GM13977 (cell line): Measurements from ENCODE around the gene MAD1L1.
A peak's percentile ranks its signal among the peaks of the same experiment; 100 is the strongest.

Experiments used
- DNase-seq: peaks from one replicate; pipeline ENCODE4 v3.0.0; 2012; ENCODE audit warnings: low spot score
- in situ Hi-C: fragments of 300-500 bp; cut with MboI; formaldehyde crosslinking; loops from one replicate; pipeline ENCODE4 v1.12.0; 2022; ENCODE audit warnings: low sequenced_read_pairs, low pct_unique_long_range_greater_than_20kb, mixed read lengths, inconsistent platforms; ENCODE audit not compliant: unreplicated experiment
- TF ChIP-seq, protein P1 (sequence below): IDR thresholded peaks from 2 replicates; pipeline ENCODE4 v1.5.1; 2012; ENCODE audit warnings: mild to moderate bottlenecking, control low read depth; ENCODE audit not compliant: insufficient read depth; ENCODE audit errors: extremely low read depth, missing control alignments

MAD1L1 gene

DNA sequence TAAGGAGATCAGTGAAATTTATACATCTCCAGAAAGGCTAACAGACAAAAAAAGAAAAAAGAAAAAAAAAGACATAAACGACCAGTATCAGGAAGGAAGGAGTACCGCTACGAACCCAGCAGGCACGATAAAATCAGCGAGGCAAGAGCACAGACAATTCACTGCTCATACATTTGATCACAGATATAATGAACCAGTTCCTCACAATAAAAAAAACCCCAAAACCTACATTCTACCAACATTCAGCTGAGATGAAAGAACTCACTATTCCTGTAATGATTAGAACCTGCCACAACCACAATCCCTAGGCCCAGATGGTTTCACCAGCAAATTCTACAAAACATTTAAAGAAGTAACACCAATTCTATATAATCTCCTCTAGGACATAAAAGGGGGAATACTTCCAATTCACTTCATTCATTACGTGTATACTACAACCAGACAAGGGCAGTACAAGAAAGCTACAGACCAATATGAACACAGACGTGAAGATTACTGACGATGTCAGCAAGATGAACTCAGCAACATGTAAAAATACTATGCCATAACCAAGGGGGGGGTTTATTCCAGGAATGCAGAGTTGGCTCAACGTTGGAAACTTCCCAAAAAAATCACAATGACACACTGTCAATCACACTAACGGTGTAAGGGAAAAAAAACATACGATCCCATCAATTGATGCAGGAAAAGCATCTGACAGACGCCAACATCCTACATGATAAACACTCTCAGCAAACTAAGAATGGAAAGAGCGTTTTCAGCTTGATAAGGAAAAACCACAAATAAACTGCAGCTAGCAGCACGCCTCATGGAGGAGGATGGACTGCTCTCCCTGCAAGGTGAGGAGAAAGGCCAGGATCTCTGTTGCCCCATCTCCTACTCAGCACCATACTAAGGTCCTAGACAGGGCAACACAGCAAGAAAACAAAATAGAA lies 306.5 kb downstream of the MAD1L1 start:
- in situ Hi-C loops, result no loop called here
- peak; percentile 73 for DNase-seq
- TF ChIP-seq, protein P1, sequence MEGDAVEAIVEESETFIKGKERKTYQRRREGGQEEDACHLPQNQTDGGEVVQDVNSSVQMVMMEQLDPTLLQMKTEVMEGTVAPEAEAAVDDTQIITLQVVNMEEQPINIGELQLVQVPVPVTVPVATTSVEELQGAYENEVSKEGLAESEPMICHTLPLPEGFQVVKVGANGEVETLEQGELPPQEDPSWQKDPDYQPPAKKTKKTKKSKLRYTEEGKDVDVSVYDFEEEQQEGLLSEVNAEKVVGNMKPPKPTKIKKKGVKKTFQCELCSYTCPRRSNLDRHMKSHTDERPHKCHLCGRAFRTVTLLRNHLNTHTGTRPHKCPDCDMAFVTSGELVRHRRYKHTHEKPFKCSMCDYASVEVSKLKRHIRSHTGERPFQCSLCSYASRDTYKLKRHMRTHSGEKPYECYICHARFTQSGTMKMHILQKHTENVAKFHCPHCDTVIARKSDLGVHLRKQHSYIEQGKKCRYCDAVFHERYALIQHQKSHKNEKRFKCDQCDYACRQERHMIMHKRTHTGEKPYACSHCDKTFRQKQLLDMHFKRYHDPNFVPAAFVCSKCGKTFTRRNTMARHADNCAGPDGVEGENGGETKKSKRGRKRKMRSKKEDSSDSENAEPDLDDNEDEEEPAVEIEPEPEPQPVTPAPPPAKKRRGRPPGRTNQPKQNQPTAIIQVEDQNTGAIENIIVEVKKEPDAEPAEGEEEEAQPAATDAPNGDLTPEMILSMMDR, result no peak

DNA sequence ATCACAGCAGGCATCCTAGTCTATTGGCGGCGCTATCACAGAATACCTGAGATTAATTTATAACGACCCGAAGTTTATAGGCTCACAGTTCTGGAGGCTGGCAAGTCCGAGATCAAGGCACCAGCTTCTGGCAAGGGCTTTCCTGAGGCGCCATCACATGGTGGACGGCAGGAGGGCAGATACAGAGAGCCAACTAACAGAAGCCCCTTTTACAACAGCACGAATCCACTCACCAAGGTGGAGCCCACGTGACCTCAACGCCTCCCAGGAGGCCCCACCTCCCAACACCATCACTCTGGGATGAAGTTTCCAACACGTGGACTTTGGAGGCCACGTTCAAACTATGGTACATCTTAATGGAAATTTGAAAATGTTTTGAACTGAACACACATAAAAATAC lies 307.4 kb downstream of the MAD1L1 start:
- in situ Hi-C loops, result no loop called here
- no peak for DNase-seq
- TF ChIP-seq, protein P1, result no peak

DNA sequence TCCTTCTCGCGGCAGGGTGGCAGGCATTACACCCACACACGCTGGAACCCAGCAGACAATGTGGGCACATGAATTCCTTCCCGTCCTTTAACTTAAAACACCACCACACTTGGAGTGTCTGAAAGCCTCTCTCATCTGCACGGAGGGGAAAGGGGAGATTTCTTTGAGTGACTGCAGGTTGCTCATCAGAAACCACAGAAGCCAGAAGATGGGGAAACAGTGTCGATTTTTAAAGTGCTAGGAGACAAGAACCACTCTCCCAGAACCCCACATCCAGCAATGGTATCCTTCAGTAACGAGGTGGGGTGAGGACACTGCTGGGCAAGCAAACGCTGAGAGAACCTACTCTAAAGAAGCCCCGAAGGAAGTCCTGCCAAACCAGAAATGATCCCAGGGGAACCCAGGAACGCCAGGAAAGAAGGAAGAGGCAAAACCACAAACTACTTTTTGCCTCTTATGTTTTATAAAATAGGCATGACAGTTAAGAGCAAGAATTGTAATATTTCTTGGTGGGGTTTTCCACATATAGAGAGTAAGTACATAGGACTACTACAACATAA lies 308.4 kb downstream of the MAD1L1 start:
- in situ Hi-C loops, result no loop called here
- peak; percentile 81 for DNase-seq
- TF ChIP-seq, protein P1, result no peak

DNA sequence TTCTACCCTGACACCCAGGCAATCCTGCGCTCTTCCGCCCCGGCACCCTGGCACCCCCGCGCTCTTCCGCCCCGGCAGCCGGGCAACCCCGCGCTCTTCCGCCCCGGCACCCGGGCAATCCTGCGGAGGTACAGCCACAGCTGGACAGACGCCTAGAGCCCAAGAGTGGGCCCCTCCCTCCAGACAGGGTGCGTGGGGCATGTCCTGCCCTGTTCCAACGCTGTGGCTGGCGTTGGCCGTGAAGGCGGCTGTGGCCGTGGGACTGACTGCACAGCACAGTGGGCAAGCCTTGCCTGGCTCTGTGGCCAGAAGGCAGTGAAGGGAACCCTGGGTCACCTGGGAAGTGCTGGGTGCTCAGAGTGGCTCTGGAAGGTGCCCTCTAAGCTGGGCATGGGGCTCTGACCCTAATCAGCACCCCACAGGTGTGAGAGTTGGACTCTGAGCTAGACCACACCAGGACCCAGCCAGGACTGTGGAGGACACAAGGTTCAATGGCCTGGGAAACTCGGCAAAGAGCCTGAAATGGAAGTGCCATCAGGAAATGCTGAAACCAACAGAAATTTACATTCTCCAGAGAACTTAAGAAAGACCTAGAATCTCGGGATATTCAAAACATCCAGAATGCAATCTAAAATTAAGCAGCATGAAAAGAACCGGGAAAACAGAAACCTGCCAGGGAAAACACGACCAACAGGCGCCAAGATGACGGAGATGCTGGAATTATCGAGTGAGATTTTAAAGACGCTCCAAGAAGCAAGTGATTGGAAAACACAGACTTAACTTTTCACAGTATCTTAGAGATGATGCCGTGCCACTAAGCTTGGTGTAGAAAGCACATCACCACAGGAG lies 309.1 kb downstream of the MAD1L1 start:
- TF ChIP-seq, protein P1, result no peak
- no peak for DNase-seq
- in situ Hi-C loops, result no loop called here

DNA sequence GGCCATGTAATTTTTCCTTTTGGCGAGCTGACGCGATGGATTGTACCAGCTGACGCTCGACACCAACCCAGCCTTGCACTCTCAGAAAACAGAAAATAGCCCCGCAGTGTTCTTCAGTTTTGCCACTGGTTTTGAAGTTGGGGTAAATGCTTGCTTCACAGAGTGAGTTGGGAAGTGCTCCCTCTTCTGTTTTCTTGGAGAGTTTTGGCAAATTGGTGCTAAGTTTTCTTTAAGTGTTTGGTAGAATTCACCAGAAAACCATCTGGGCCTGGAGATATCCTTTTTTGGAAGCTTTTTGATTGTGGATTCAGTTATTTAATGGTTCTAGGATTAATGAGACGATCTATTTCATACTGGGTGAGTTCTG lies 309.9 kb downstream of the MAD1L1 start:
- no peak for DNase-seq
- in situ Hi-C loops, result no loop called here
- TF ChIP-seq, protein P1, result no peak

DNA sequence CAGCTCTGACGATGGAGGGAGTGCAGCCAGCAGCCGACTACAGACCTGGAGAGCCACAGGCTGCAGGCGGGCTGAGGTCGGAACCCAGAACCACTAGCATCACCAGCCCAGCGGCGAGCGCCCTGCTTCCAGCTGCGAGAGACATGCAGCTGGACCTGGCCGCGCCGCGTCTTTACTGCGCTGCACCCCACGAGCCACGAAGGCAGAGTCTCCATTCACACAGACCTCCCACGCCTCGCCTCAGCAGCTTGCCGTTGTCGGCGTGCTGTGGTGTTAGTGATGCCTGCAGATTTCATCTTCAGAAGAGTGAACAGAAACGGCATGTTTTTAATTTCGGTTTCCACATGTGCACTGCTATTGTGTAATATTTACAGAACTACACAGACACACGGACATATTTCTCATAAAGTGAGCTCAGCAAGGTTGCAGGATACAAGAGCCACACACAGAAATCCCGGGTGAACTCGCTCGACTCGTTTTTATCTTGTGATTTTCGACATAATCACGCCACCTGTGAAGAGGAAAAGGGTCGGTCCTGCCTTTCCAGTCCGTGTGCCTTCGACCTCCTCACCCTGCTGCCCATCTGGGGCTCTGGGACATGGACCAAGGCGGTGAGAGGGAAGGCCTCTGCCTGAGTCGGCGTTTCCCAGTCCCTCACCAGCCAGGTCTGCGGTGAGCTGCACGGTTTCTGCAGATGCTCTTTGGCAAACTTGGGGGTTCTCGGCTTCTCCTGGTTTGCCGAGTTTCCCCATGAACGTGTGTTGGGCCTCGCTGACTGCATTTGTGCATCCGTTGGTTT lies 310.5 kb downstream of the MAD1L1 start:
- TF ChIP-seq, protein P1, result no peak
- in situ Hi-C loops, result no loop called here
- no peak for DNase-seq
